ENCODE results near the gene ERC1.
"Not testable (repeated sequence)": the region's sequence is repeated elsewhere in the genome, so short reads cannot be mapped to it uniquely, and the experiment has no call there.

Gene ERC1

DNA sequence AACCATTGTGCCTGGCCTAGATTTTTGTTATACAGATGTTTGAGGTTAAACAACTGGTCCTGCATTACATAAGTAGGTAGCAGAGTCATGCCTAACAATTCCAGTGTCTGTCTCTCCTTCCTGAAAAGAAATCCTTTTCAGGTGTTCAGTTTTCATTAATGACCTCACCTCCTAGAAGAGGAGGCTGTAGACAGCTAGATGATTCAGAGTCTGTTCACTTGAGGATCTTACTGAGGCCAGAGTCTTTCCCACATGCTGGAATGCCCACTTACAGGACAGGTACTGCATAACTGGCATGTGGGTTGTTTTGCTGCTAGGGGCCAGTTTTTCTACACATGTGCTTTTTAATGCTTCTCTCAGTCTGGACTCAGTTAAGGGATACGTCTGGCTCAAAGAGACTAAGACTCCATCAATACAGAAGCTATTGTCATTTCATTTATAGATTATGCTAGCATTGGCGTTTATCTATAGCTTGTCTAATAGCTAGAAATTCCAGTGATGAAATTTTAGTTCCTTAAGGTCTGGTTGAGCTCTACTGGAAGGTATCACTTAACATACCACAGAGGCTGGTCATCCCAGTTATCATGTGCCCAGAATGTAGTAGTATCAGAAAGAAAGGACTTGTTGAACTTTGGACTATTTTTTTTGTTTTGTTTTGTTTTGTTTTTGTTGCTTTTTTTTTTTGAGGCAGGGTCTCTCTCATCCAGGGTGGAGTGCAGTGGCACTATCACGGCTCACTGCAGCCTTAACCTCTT lies 206.4 kb downstream of the ERC1 start:
- DNase-seq, result no peak

DNA sequence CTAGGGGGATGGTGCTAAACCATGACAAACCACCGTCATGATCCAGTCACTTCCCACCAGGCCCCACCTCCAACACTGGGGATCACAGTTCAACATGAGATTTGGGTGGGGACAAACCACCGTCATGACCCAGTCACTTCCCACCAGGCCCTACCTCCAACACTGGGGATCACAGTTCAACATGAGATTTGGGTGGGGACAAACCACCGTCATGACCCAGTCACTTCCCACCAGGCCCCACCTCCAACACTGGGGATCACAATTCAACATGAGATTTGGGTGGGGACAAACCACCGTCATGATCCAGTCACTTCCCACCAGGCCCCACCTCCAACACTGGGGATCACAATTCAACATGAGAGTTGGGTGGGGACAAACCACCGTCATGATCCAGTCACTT lies 207.8 kb downstream of the ERC1 start:
- DNase-seq, result not testable (repeated sequence)

DNA sequence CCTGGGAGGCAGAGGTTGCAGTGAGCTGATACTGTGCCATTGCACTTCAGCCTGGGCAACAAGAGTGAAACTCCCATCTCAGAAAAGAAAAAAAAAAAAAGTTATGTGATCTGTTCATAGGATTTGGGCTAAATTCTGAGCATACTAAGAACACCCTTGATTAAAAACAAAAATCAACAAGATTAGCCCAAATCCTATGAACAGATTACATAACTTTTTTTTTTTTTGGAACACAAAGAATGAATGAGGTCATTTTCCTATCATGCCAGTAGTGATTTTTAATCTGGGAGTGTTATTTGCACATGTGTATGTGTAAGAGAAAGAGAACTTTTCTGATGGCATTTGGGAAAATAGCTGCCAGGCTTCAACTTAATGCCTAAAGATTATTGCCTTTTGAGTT lies 208.7 kb downstream of the ERC1 start:
- DNase-seq, result no peak

DNA sequence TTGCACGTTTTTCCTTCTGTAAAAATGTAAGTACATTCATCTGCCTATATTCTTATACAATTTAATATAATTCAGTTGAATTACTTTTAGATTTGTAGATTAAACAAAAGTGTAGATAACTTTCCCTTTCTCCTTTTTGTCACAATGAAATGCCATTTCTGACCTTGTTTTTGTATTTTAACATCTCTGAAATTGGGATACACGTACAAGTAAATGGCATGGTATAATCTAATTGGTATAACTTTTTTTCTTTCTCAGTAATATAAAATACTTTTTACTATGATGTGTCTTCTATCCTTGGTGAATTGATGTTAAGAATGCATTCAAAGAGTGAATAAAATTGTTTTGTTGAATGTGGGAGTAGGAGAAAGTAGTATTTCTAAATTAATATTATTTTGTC lies 210.0 kb downstream of the ERC1 start:
- no peak for DNase-seq

DNA sequence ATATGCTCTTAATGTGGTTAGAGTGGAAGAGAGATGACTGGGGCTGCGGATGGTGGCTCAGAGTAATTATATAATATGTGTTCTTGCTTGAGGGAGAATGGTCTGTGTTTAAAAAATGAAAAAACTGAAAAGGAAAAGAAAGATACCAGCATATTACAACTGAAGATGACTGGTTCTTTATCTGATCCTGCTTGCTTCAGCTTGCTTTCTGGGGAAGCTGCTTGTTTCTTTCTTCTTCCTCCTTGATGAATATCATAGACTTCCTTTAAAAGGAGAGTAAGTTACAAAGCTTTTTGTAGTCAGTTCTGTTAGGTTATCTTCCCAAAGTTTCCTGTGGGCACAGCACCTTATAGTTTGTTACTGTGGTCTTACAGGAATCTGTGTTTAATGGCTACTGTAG lies 210.9 kb downstream of the ERC1 start:
- no peak for DNase-seq

DNA sequence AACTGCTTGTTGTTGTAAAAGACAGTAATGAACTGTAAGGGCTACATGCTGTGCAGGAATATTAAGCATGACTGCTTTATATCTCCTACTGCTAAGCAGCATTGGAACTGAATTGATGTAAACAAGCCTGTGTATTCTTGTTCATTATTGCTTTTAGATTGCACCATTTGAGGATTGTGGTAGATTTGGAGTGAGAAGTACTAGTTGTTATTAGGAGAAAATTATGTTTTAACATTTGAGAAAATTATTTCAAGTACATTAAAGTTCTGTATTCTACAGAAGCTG lies 212.7 kb downstream of the ERC1 start:
- no peak for DNase-seq

DNA sequence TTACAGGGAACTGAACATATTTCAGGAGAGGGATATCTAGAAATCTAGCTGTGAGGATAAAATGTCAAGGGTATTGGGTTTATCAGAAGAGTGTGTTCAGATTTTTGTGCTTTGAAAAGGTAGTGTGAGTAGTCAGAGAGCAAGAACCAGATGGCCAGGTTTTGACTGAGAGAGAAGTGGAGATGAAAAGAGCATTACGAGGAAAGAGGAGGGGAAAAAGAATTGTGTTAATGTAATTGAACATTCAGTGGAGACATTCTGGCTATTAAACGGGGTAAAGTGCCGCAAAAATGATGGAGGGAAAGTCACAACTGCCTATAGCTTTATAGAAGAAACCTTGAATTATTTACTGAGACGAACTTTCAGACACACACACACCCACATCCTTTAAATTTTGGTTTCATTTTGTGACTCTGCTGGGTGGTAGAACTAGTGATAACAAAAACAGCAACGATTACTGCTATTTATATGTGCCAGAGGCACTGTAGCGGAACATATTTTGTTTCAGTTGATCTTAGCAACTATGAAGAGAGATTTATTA lies 213.6 kb downstream of the ERC1 start:
- peak; percentile 48 for DNase-seq

DNA sequence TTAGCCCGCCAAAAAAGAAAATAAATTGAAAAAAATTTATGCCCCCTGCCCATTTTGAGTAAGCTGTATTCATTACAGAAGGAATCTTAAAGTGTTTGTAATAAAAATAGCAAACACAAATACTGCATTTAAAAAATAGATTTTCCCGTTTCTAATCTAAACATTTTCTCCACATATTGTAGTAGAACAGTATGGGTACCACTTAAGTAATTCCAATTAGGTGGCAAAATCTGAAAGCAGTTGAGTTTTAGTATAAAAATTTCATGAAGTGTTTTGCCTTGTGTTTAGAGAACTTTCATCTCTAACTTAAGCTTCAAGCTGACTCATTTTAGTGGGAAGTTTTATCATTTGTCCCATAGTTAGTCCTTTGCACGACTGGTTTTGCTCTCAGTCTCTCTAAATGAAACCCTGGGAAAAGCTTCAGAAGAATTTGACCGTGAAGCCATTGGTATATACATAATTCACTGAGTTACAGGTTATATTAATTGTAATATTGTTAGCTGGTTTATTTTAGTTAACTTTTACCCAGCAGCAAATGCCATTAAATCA lies 214.6 kb downstream of the ERC1 start:
- no peak for DNase-seq

DNA sequence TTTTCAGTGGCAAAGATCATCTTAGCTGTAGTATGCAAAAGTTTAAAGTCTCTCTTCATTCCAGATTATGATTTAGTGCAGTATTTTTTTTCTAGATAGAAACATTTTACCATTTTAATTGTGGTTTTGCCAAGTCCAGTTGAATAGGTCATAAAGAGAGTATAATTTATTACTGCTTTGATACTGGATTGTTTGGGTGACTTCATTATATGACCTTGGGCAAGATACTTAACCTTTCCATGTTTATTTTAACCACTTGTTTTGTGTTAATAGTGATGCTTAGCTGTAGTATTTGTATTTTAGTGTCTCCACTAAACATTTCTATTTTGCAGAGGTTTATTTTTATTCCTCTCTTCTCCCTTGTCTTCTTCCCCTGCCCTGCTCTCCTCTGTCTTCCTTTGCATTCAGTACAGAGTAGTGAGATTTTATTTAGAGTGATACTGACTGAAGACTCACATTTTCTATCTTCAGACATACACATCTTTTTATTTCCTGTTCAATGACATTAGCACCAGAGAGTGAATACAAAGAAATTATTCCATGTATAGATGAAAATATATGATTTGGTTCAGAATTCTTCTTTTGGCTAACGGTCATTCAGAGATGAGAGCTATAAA lies 215.2 kb downstream of the ERC1 start:
- no peak for DNase-seq

DNA sequence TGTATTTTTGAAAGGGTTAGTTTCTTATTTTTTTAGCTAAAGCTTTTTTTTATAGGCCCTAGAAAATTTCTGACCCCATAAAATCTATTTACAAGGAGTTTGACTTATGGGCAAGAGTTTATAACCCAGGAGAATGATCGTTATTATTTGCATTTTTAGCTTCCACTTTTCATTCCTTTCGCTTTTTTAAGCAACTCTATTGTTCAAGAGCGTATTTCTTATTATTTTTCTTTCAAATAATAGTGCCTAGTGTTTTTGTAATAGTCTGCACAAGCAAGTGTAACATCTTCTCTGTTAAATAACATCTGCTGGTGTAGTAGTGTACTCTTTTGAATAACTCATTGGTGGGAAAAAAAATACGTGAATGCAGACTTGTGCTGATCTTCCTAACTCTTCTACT lies 216.3 kb downstream of the ERC1 start:
- DNase-seq, result no peak

DNA sequence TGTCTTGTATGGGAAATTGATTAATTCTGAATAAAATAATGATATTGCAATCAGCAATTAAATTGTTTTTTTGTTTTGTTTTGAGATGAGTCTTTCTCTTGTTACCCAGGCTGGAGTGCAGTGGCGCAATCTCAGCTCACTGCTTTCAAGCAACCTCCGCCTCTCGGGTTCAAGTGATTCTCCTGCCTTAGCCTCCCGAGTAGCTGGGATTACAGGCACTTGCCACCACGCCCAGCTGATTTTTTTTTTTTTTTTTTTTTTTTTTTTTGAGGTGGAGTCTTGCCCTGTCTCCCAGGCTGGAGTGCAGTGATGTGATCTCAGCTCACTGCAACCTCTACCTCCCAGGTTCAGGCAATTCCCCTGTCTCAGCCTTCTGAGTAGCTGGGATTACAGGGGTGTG lies 217.7 kb downstream of the ERC1 start:
- DNase-seq, result not testable (repeated sequence)

DNA sequence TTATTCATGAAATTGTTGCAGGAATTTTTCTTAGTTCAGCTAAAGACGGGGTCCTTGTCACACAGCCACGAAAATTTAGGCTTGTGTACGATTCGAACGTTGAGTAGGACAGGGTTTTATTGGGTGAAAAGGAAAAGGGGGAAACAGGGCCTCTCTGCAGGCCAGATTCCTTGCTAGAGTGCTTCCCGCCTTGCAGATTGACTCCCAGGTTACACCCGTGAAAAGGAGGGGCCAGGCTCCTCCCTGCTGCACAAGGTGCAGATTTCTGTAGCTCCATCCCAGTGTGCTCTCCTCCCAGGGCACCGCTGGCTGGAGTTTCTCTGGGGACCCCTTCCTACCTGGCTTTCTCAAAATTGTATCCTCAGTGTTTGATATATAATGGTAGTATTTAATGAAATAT lies 221.5 kb downstream of the ERC1 start:
- DNase-seq, result no peak

DNA sequence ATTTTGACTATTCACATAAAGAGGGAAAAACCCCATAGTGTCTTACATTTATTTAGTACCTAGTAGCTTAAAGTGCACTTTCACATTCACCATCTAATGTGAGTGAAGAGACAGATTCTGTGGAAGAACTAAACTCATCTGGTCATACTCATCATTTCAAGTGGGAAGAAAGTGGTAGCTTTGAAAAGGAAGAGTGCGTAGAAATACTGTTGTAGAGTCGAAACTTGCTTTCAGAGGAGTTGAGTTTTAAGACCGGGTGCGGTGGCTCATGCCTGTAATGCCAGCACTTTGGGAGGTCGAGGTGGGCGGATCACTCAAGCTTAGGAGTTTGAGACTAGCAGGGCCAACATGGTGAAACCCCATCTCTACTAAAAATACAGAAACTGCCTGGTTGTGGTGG lies 222.2 kb downstream of the ERC1 start:
- peak; percentile 26 for DNase-seq

DNA sequence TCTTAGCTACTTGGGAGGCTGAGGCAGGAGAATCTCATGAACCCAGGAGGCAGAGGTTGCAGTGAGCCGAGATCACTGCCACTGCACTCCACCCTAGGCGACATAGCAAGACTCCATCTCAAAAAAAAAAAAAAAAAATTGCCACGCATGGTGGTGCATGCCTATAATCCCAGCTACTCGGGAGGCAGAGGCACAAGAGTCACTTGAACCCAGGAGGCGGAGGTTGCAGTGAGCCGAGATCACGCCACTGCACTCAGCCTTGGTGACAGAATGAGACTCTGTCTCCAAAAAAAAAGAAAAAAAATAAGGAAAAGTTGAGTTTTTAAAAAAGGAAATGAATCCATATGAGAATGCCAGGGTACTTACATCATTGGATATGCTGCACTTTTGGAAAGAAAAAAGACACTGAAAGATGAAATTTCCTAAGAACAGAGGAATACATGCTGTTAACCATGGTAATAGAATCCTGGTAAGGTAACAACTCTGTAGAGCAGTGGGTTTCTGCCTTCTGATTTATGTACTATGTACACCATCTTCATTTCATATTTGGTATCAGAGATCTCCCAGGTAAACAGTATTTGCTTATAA lies 222.7 kb downstream of the ERC1 start:
- DNase-seq, result no peak

DNA sequence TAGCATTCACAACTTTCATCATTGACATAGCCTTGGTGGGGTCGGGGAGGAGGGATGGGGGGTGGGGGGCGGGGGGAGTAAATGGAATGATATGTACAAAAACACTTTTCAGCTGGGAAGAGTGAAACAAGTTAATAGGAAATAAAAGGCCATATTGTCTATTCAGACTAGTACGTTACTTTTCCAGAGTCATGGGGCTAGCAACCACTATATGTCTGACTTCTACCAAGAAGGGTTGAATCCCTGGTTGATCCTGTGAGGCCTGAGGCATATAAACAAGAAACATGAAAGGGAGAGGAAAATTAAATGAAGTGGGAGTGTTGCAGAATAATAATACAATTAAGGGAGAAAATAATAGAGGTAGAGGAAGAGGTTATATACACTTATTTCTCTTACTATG lies 225.5 kb downstream of the ERC1 start:
- DNase-seq, result no peak

DNA sequence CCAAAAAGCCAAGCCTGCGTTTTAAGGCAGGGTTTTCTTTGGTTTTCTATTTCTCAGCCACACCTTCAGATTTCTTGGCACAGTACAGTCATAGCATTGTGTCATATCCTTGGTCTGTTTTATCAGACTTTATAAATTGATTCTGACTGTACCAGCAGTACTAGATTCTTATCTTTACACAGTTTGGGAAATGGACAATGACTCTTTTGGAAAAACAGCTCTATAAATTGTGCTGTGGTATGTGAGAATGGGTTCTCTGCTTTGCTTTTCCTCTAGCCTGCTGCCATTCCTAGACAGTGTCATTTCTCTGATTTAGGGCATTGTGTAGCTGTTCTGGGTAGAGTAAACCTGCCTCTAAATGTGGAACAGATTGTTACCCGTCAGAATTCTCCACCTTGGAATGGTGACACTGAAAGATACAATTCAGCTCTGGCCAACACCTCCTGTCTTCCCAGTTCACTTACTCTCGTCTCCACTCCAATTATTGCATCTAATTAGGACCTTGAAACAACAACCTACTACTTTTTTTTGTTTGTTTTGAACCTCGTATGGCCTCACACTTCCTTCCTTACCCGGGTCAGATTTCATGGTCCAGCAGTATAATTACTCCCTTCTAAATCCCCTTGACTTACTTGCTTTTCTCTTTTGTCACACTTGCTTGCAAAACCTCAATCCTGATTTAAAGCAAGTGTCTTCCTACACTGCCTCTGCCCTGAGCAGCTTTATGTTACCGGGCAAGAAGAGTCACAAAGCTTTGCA lies 226.3 kb downstream of the ERC1 start:
- DNase-seq, result peak; percentile 14

DNA sequence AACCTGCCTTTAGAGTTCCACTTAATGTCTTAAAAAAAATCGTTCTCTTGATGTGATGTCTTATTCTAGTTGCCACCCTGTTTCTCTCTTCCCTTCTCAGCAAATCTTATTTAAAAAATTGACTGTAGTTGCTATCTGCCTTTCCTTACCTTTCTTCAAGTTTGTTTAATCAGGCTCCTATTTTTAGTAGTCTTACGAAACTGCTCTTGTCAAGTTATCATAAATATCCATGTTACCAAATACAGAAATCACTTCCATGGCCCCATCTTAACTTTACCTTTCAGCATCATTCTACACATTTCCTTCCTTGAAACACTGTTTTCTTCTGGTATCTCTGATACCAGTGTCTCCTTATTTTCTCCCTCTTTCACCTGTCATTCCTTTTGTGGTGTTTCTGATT lies 227.3 kb downstream of the ERC1 start:
- no peak for DNase-seq

DNA sequence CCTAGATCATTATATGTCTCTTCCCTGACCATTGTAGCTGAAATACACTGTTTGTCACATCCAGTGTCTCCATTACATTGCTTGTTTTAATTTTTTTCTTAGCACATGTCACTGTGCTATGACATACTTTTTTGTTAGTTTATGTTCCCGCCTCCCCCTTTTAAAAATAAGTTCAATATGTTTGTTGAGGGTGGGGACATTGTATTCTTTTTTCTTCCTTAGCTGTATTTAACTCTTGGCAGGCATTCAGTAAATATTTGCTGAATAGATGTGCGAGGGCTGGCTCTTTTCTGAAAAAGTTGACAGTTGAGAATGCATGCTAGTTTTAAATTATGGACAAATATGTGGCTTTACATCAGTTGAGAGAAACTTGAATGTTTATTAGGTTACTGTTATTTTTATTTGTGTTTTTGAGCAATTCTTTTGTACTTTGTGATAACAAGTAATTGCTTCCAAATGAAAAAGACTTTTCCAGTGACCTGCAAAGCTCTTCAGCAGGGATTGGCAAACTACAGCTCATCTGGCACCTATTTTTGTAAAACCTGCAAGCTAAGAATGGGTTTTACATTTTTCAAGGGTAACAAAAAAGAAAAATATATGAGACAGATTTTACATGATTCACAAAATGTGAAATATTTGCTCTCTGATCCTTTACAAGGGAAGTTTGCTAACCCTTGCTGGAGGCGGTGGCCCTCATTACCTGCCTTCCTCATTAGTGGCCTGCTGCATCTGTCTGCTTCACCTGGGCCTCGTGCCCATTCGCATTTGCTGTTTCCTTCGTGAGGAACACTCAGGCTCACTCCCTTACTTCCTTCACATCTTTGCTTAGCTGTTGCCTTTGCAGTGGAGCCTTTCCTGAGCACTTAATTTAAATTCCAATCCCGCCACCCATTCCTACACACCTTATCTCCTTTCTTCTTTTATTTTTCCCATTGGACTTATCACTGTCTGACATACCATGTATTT lies 229.4 kb downstream of the ERC1 start:
- DNase-seq, result no peak

DNA sequence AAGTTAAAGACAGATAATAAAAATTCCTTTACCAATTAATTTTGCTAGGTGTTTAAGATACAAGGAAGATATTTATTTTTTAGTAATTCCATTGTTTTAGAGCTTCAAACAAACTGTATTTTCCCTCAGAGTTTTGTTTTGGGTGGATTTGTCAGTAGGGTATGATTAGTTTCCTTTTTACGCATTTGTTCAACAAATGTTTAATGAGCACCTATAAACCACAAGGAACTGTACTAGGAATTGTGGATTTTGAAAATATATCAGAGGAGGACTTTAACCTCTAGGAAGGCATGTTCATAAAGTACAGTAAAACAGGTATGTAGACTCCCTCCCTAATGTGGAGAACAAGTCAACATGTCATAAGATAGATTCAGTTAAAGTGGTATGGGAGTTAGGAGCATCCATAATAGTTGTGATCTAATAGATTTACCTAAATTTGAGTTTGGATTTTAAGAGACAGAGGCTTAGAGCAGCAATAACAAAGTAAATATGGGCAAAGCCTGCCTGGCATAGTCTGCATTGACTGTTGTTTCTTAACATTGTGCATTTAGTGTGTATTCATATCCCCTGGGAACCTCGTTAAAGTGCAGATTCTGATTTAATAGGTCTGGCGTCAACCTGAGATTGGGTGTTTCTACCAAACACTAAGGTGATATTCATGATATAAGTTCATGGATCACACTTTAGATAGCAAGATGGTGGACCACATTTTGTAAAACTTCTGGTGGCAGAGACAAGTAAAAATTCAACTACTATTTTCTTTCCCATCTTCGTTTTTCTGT lies 232.0 kb downstream of the ERC1 start:
- DNase-seq, result no peak

DNA sequence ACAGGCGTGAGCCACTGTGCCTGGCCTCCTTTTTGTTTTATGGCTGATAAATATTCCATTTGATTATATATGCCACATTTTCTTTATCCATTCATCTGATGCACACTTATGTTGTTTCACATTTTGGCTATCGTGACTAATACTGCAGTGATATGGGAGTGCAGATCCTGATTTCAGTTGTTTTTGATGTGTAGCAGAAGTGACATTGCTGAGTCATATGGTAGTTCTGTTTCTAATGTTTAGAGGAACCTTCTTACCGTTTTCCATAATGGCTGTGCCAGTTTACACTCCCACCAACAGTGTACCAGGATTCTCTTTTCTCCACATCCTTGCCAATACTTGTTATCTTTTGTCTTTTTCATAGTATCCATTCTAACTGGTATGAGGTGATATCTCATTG lies 235.9 kb downstream of the ERC1 start:
- DNase-seq, result peak; percentile 75

DNA sequence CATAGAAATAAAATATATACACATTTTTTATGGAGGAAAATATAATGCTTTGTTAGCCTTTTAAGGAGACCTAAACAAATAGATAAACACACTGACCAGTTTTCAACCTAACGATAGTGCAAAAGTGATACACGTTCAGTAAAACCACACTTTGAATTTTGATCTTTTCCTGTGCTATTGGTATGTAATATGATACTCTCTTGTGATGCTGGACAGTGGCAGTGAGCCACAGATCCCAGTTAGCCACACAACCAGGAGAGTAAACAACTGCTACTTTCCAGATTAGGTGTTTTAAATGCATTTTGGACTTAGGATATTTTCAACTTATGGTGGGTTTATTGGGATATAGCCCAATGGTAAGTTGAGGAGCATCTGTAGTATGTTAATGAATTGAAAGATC lies 243.1 kb downstream of the ERC1 start:
- no peak for DNase-seq
